Activated CD8-positive, alpha-beta memory T cell treated with anti-CD3 and anti-CD28 coated beads for 24 hours (primary cell): ENCODE data around the gene BAG1.

Source experiments
- DNase-seq: peaks from one replicate; pipeline ENCODE4 v3.0.0-alpha.2; 2020

BAG1 gene

DNA sequence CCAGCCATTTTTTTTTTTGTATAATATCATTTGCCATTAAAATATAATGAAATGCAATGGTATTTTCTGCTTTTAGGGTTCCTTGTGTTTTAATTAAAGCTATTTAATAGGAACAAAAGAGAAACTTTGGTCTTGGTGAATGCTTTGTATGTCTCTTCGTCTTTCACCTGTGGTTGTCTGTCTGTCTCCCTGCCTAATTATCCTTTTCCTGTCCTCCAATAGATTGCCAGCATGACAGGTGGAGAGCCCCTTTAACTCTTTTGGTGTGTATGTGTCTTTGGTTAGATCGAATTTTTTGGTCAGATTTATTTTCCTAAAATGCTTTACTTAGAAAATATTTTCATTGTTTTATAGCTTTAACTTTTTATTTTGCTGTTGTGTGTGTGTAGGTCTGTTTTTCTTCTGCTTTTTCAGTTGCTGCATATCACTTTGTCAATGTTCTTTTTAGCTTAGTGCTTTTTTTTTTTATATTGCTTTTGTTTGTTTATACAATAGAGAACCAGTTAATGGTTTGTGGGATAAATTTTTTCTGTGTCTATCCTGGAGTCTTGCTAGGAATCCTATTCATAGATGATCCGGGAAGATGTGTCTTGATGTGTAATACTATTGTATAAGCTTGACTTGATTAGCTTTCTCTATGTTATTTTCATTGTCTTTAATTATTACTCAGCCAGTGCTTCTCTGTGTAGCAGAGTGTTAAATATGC lies 8.9 kb upstream of the BAG1 start:
- DNase-seq: no peak

DNA sequence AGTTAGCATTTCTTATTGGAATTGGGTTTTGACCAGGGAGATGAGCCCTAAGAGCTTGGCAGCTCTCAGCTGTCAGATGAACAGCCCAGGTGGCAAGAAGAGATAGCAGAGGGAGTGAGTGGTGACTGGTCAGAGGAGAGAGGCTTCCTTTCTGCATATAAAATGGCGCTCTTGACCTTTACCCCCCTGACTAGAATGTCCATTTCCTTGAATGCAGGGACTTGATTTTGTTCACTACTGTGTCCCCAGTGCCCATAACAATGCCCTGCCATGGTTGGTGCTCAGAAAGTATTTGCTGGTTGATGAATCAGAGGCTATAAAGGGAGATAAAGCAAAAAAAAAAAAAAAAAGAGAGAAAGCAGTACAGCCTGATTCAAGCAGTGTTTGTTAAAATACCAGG lies 7.6 kb upstream of the BAG1 start:
- DNase-seq: no peak

DNA sequence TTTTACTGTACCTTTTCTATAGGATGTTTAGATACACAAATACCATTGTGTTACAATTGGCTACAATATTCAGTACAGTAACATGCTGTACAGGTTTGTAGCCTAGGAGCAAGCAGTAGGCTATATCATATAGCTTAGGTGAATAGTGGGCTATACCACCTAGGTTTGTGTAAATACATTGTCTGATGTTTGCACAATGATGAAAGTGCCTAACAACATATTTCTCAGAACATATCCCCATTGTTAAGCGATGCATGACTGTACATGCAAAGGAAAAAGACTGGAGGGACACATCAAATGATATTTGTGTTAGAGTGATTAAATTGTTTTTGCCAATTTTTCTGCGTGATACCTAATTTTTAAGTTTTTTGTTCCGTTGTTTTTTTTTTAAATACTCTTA lies 5.6 kb upstream of the BAG1 start:
- DNase-seq: no peak

DNA sequence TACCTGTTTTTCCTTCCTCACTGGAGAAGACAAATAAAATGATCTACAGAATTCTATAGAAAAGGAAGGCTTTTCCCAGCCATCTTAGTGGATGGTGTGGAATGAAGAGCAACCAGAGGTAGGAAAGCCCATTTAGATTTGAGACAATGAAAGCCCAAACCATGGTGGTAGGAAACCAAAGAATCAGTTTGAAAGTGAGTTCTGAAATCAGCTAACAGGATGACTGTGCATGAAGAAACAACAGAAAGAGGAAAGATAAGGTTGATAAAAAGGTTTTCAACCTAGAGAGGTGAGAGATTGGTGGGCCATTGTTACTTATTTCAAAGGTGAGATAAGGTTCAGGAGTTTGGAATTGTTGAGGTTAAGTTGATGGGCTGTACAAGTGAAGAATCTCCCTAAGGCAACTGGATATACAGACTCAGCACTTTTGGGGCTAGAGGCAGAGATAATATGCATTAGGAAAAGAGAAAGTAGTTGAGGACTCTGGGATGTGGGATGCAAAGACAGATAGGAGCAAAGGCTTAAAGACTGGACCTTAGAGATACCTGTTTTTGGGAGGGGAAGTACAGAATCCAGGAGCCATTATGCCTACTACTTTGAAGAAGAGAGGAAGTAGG lies 2.8 kb upstream of the BAG1 start:
- DNase-seq: no peak

DNA sequence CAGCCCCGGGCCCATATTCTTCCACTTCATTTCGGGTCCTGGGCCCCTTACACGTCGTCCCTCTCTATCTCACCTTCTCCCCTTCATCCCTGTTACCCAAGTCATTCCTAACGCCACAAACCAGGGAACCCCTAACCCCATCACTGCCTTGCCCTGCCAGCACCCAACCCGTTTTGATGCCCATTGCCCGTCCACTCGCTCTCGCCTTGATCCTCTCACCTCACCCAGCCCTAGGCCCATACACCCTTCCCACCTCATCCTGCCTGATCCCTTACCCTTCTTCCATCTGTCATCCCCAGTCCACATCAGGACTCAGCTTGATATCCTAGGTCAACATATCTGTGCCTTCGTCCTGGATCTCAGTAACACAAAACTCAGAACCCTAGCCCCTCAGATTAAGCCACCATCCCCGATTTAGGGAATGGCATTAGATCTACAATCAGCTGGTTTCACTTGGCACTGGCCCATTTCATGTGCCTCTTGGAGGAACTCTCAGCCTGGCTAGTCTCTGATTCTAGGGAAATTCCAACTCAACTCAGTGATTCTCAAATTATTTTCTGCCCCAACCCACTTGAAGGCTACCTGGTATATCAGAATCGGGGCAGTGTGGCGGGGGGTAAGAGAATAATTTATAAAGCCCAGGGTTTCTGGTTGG lies 830 bp upstream of the BAG1 start:
- DNase-seq: no peak

DNA sequence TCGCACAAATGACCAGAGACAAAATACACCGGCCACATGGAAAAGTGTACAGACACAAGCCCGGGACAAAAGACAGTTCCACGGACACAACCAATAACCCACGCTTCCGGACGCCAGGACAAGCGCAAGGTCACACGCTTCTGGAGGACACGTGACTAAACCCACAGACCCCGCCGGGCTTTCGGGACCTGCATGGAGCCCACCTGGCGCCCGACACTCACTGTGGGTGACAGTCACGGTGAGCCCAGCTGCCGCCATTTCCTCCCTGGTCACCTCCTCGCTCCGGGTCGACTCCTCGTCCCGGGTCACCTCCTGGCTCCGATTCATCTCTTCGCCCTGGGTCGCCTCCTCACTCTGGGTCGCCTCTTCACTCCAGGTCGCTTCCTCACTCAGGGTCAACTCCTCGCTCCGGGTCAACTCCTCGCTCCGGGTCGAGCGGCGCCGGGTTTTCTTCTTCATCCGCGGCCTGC lies 470 bp downstream of the BAG1 start:
- DNase-seq: no peak

DNA sequence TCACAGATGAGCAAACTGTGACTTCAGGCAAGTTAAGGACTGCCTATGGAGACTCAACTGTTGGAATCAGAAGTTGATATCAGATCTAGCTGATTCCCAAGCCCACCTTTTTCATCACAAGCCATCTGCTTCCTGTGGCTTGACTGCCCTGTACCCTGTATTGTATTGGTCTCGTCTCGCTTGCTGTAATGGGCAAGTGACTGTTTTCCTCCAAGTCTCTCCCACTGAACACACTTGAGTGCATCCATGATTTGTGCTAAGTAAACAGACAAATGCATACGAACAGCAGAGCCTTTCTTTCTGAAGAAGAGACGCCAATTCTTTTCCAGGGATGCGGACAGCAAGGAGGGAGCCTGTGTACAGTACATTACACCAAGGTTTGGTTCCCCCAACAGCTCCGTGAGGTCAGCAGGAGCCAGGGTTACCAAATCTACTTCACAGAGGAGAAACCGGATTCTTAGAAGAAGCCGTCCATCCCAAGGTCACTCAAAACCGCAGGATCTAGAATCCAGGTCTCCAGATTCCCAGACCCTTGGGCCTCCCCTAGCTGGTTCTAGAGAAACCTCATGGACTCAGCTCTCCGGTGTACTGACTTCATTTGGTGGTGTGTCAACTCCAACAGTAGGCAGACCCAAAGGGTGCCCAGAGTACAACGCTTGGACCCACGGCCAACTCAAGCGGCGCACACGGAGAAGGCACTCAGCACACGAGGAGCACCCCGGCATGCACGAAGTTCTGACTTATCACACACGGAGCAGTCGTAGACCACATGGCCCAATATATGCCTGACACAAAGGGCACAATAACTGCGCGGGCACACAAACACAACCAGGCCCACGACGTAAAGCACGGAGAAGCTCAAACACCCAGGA lies 1.1 kb downstream of the BAG1 start:
- no peak for DNase-seq

DNA sequence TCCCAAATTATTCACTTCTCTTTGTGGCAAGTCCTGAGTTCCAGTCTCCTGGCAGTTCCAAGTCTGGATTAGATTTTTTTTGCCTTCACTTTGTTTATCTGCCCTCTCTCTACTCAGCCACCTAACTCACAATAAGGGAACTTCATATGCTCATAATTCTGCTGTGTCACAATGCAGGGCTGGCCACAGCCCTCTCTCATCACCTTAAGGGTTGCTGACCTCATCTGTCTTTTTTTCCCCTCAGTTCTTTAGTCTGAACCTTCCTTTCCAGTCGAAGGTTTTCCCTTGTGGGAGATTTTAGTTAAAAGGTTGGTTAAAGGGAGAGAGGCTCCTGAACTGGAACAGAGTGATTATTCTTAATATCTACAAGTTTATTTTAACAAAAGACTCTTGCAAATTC lies 4.1 kb downstream of the BAG1 start:
- no peak for DNase-seq

DNA sequence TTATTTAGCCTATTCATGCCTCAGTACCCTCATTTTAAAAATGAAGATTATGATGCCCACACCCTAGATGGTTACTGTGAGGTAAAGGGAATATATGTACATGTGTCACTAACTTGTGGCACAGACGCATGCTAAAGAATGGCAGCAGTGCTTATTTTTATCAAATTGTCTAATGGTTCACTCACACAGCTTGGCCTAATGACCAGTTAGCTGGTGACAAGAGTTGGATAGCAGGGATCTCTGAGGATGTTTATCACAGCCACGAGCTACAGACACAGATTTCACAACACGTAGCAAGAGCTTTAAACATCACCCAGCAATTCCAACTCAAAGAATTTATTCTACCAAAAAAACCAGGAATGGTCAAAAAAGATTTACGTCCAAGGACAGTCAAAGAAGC lies 7.2 kb downstream of the BAG1 start:
- no peak for DNase-seq

DNA sequence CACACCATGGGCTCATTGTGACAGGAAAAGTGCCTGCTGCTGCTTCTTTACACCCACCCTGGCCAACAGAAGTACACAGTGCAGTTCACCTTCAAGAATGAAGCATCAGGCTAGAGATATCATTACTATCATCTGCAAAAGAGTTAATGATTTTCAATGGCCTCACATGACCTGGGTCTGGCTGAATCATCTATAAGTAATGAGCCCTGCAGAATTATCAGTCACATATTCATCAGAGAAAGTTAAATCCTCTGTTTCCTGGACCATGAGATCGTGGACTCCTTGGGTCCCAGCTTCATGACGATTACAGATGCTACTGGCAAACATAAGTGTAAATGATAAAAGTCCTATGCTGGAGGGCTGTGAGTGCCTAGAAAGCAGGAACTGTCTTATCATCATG lies 8.3 kb downstream of the BAG1 start:
- DNase-seq: no peak

DNA sequence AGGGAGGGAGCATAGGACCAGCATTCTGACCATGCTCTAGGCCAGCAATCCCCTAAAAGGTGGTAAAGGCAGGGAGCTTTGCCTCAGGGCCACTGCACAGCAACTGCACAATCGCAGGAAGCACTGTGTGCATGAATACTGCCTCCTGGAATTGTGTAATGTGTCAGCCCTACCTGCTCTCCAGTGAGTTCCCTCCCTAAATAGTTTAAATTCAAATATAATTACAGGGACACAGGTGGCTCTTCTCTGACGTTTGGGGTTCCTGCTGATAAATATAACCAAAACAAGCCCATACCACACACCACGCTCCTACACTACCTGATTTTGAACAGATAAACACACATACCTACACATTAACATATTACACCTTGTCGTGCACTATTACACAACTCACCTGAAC lies 9.0 kb downstream of the BAG1 start:
- DNase-seq: no peak

DNA sequence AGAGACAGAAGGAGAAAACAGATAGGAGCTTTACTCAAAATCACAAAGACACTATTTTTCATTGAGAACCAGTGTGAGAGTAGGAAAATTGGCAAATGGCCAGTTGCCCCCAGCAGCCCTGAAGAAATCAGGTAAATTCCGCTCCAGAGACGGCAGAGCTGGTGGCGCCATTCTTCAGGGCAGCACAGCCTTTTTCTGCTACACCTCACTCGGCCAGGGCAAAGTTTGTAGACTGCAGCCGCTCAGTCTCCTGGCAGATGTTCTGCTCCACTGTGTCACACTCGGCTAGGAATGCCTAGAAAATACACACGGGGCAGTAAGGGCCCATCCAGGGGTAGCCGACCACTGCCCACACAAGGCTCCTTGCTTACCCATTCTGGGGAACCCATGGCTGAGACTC lies 9.5 kb downstream of the BAG1 start:
- no peak for DNase-seq

DNA sequence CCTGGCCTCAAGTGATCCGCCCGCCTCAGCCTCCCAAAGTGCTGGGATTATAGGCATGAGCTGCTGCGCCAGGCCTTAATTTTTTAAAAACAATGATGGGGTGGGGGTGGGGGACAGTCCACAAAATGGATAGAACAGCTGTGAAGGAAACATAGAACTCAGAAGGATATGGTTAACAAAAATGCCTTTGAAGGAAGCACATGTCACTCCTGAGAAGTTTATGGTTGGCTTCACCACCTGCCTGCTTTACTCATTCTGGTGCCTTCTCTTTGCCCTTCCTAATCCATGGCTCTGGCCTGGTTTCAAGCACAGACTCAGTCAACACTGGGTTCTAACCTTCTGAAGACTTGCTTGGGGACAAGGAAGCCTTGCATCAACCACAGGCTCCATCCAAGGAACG lies 10.3 kb downstream of the BAG1 start:
- DNase-seq: no peak

DNA sequence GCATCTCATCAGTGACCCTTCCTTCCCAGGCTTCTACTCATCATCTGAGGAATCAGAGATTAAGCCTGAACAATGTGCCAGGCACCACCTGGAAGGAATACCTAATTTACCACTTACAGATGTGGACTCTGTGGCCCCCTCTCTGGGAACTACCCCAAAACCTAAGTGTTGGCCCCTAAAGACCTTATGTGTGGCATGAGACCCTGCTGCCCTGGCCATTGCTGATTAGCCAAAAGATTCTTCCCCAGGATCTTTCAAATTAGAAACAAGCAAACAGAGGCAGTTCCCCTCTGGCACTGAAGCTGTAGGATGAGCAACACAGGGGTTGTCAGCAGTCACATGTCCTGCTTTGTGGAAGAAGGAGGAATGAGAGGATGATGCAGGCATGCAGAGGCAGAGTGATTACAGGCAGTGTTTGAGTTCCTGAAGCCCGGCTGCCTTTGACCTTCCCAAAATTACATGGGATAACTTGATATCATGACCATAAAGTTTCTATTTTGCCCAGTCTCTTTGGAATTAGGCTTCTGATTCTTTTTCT lies 14.0 kb downstream of the BAG1 start:
- DNase-seq: no peak

DNA sequence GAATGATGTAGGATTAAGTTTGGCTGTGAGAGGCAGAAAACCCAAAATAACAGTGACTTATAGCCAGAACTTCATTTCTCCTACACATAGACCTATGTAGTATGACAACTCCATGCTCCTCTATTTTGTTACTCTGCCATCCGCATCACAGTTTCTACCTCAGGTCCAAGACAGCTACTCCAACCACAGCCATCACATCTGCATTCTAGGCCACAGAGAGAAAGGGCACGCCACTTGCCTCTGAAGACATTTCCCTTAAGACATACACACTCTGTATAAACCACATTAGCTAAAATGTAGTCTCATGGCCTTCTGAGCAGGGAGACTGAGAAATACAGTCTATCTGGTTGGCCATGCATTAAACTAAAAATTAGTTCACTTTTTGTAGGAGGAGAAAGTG lies 14.5 kb downstream of the BAG1 start:
- no peak for DNase-seq

DNA sequence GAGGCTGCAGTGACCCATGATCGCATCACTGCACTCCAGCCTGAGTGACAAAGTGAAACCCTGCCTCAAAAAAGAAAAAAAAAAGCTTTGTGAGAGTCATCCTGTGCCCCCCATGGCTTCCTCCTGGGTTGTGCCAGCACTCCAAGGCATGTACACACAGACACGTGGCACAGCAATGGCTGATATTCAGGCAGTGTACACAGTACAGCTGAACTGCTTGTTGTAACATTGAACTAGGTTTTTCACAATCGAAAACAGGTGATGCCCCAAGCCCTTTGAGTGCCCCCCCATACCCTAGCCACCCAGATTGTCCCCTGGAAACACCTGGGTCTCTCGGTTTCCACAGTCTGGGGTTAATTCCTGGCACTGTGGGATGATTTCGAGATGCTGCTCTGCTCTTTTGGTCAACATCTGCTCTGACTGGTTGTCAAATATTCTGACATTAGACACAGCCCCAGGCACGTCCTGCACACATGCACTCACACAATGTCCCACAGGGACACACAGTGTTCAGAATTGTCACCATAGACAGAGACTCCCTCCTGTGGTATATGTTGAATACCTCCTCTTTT lies 15.3 kb downstream of the BAG1 start:
- no peak for DNase-seq

DNA sequence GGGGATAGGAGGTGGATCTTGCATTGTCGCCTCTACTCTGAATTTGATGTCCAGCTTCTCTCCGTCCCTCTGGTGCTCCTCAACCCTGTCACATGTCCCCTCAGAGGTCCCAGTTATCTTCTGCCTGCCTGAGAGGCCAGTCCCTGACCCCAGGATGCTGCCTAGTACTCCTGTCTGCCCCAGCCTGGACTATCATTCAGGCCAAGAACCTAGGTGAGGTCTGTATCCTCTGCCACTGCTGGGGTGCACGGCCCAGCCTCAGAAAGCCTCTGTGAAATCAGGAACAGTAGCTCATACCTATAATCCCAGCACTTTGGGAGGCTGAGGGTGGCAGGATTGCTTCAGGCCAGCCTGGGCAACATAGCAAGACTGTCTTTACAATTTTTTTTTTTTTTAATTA lies 15.9 kb downstream of the BAG1 start:
- DNase-seq: no peak

DNA sequence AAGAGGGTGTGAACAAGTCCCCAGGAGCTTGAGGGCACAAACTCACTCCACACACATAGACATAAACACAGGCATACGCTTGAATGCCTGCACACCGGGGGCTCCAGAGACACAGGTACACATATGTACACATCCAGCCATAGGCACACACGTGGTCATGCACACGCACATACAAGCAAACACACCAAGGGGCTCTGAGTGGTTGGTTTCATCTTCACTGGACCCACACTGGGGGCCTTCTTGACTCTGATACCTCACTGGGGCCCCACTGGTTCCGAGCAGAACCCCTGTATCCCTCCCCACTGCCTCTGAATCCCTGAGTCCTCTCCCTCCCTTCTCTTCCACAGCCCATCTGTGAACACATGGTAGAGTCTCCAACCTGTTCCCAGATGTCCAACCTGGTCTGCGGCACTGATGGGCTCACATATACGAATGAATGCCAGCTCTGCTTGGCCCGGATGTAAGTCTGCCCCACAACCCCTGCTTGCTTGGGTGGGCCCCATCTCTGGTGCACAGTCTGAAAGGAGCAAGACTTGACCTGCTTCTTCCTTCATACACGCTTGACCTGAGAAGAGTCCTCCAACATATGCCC lies 18.1 kb downstream of the BAG1 start:
- DNase-seq: no peak

DNA sequence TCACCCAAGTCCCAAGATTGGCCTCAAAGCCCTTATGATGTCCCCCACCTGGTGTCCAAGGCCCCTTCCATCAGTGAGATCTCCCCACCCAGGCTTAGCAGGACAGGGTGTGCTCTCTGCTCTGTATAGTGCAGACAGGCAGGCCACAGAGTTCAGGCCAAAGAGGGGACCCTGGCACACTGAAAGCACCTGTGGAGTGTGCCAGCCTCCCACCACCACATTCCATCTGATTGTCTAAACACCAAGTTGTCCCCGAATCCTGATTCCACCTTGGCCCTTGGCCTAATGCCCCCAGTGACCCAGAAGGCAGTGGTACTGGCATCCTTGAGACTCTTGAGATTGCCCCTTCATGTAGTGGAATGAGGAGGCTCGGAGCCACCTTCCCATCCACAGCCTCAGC lies 19.2 kb downstream of the BAG1 start:
- no peak for DNase-seq

DNA sequence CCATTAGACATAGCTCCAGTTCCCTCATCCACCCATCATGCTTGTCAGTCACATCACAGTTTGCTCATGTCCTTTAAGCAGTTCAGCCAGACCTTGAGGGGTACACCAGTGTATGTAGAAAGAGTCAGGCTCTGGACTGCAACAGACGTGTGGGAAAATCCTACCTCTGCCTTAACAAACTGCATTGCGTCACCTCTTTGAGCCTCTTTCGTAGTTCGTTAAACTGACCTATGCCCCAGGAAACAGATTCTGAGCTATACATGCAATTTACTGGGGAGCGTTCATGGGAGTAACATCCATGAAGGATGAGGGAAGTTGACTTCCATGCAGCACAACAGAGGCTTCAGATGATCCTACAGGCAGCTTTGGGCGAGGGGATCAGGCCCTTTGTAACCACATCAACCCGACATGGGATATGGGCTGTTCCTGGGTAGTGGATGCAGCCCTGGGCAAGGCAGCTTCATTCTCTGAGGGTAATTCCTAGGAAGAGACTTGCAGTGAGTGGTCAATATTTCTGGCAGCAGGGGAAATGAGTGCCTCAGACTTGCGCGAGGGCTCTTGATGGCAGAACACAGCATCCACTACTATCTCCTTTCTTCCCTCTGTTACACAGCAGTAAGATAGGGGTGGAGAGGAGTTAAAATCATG lies 20.2 kb downstream of the BAG1 start:
- DNase-seq: no peak

DNA sequence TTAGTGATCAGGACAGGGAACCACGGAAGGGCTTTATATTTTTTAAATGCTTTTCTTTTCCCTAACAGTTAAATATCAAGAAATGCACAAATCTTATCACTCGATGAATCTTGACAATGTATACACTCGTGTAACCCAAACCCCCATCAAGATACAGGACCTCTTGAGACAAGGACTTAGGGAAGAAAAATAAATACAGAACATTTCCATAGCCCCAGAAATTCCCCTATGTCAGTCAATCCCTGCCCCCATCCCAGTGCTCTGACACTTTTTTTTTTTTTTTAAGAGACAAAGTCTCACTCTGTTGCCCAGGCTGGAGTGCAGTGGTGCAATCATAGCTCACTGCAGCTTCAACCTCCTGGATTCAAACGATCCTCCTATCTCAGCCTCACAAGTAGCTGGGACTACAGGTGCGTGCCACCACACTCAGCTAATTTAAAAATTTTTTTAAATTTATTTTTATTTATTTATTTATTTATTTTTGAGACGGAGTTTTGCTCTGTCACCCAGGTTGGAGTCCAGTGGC lies 21.8 kb downstream of the BAG1 start:
- no peak for DNase-seq

DNA sequence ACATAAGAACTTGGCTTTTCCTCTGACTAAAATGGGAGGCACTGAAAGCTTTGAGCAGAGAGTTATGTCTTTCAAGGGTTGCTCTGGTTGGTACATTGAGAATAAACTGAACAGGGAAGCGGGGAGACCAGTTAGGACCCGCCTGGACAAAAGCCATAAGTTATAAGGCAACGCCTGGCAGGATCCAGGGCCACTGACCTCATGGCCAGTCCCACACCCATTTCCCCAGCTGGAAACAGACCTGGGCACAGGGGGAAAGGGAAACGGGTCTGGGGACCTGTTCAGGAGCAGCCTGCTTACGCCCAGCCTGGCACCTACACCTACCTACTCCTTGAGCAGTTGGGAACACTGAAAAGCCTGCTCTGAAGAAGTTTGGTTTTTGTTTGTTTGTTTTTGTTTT lies 23.2 kb downstream of the BAG1 start:
- no peak for DNase-seq
